GM18505 (cell line): Measurements from ENCODE around the gene ZNF669.

ENCODE experiments used
- ATAC-seq: cut with Tn5 transposase; IDR thresholded peaks from one replicate; pipeline ENCODE4 v1.9.1; 2021; ENCODE audit not compliant: unreplicated experiment
- POLR2A ChIP-seq: IDR thresholded peaks from 4 replicates; pipeline ENCODE4 v1.6.1; 2011; ENCODE audit warnings: borderline replicate concordance; ENCODE audit not compliant: insufficient read depth, insufficient read length; ENCODE audit errors: extremely low read depth

The ZNF669 gene

DNA sequence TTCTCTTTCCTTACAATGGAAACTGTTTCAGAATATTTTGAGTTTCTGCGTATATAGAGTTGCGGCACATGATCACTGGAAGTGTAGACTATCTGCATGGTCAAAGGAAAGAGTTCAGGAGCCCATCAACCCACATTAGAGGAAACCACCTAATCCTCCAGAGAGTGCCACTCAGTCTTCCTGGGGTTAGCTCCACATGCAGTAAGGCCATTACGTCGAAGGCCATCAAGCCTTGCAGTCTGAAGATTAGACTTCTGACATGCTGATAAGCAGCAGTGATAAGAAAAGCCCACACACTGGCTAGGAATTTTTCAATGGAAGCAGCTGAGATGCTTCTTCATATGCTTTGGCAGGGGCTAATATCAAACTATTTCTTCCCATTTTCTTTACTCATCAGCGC, 7.6 kb downstream of the ZNF669 start:
- ATAC-seq, result no peak
- no peak for TF ChIP-seq POLR2A

GRCh38 chr1:247096112-247096511, 8.0 kb downstream of the ZNF669 start:
- ATAC-seq, result no peak
- TF ChIP-seq POLR2A, result no peak

DNA sequence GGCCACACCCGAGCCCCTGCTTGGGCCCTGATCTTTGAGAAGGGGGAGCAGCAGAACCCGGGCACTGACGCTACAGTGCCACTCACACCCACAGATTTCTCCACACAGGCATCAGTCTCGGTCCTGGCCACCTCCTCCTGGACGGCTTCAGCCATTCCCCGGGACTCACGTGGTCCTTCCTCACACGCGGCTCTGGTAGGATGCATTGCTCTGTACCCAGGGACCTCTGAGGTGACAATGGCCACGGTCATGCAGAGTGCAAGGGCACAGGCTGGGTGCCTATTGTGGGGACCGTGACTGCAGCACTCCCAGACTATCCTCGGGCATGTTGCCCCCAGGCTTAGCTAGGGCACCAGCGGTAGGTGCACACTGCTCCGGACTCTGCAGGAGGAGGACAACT, 13.7 kb downstream of the ZNF669 start:
- ATAC-seq, result no peak
- no peak for TF ChIP-seq POLR2A

GRCh38 chr1:247089616-247090375, 14.4 kb downstream of the ZNF669 start:
- ATAC-seq, result no peak

GRCh38 chr1:247088967-247089366, 15.2 kb downstream of the ZNF669 start:
- no peak for TF ChIP-seq POLR2A
- ATAC-seq, result no peak

More at GRCh38 chr1:247089616-247090375, 14.4 kb downstream of the ZNF669 start:
- no peak for TF ChIP-seq POLR2A

- no peak for ATAC-seq
- TF ChIP-seq POLR2A, result no peak
These were observed 16.9 kb downstream of the ZNF669 start for GRCh38 chr1:247087256-247087655.

GRCh38 chr1:247085310-247085709, 18.8 kb downstream of the ZNF669 start:
- ATAC-seq, result no peak
- no peak for TF ChIP-seq POLR2A

DNA sequence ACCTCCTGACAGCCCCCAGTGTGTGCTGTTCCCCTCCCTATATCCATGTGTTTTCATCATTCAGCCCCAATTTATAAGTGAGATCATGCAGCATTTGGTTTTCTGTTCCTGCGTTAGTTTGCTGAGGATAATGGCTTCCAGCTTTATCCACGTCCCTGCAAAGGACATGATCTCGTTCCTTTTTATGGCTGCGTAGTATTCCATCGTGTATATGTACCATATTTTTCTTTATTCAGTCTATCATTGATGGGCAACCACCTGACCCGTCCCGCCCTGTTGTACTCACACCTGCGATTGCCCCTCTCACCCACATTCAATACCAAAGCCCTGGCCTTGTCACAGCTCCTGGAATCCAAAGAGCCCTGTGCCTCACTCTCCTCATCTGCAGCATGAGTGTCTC, 19.4 kb downstream of the ZNF669 start:
- ATAC-seq, result no peak
- no peak for TF ChIP-seq POLR2A

DNA sequence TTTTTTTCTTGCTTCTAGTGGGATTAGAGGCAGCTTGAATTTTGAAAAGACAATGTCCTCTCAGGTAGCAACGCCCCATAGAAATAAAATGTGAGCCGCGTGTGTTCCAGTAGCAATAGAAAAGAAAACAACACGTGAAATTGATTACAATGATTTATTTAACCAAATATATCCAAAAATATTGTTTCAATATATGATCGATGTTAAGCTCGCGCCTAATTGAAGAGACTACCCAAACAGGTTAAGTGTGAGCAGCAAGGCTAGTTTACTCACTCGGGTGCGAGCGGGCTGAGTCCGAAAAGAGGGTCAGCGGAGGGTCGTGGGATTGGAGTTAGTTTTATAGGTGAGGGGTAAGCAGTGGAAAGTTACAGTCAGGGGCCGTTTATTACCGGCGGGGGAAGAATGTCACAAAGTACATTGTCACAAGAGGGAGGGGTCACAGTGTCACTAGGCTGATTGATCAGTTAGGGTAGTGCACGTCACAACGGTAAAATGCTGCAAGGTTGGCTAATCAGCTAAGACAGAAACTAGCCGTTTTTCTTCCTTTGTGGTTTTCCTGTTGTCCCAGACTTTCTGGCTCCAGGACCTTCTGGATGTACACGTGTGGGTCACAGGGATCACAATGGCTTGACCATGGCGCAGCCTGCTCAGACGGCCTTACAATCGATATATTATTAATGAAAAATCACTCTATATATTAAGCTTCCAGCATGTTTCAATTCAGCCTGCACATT, 24.8 kb downstream of the ZNF669 start:
- TF ChIP-seq POLR2A, result no peak
- ATAC-seq, result no peak

GRCh38 chr1:247078258-247079140, 25.7 kb downstream of the ZNF669 start, which contains the start of gene ZNF670:
Gene ZNF670 (minus strand): TSS chr1:247078811. CDS start chr1:247078596, 215 bp downstream.
- peak; percentile 80 for TF ChIP-seq POLR2A
- ATAC-seq, result peak; percentile 100

- no peak for TF ChIP-seq POLR2A
These were observed 26.3 kb downstream of the ZNF669 start for GRCh38 chr1:247077876-247078257.

GRCh38 chr1:247077213-247077612, 26.9 kb downstream of the ZNF669 start:
- no peak for TF ChIP-seq POLR2A
- ATAC-seq, result no peak

More at GRCh38 chr1:247077876-247078257, 26.3 kb downstream of the ZNF669 start:
- ATAC-seq, result peak; percentile 16

DNA sequence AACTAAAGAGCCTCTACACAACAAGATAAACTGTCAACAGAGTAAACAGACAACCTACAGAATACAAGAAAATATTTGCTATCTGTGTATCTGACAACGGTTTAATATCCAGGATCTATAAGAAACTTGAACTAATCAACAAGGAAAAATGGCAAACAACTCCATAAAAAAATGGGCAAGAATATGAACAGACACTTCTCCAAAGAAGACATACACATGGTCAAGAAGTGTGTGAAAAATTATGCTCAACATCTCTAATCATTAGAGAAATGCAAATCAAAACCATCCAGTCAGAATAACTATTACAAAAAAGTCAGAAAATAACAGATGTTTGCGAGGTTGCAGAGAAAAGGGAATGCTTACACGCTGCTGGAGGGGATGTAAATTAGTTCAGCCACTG, 33.5 kb downstream of the ZNF669 start:
- no peak for TF ChIP-seq POLR2A
- ATAC-seq, result no peak
